MCF 10A (cell line): ENCODE data around the gene SPOCK2. TPM values are rescaled to one million over a fixed set of nuclear protein-coding genes. Genes with fewer than 3 reads are reported as not detected.

ENCODE experiments used
- BruUV-seq: library from RNA; stranded (reverse); fragments of 400-500 nt; replicated peaks from 2 replicates; lab custom pipeline; 2021; lab: Mats Ljungman, UMichigan
- CTCF ChIA-PET: fragments of 300-600 bp; sonication (Branson Sonifier 250); formaldehyde crosslinking; extraction: SDS; loops from one replicate; lab custom pipeline; 2021; ENCODE audit warnings: antibody characterized with exemption, inconsistent platforms; lab: Yijun Ruan, JAX
- POLR2A ChIA-PET: fragments of 300-600, 350-650 bp; sonication (Branson Sonifier 250); formaldehyde crosslinking; extraction: SDS; loops from one replicate; lab custom pipeline; 2020; ENCODE audit warnings: antibody characterized with exemption, inconsistent platforms; lab: Yijun Ruan, JAX
- DNase-seq: peaks from one replicate; pipeline ENCODE4 v3.0.0-alpha.2; 2018; ENCODE audit not compliant: unreplicated experiment
- H3K27ac Mint-ChIP-seq: one replicate; pipeline ENCODE4 v1.8.0; 2022; ENCODE audit warnings: mild to moderate bottlenecking, low read depth, mixed read lengths; ENCODE audit not compliant: unreplicated experiment
- H3K27me3 Mint-ChIP-seq: one replicate; pipeline ENCODE4 v1.8.0; 2022; ENCODE audit warnings: mixed read lengths; ENCODE audit not compliant: insufficient read depth, unreplicated experiment
- H3K36me3 Mint-ChIP-seq: one replicate; pipeline ENCODE4 v1.8.0; 2022; ENCODE audit warnings: mild to moderate bottlenecking, moderate library complexity, mixed read lengths; ENCODE audit not compliant: insufficient read depth, unreplicated experiment
- H3K4me1 Mint-ChIP-seq: one replicate; pipeline ENCODE4 v1.8.0; 2022; ENCODE audit warnings: mixed read lengths; ENCODE audit not compliant: insufficient read depth, unreplicated experiment
- H3K4me3 Mint-ChIP-seq: one replicate; pipeline ENCODE4 v1.8.0; 2022; ENCODE audit warnings: mild to moderate bottlenecking, moderate library complexity, mixed read lengths; ENCODE audit not compliant: unreplicated experiment
- H3K9me3 Mint-ChIP-seq: one replicate; pipeline ENCODE4 v1.8.0; 2022; ENCODE audit warnings: mixed read lengths; ENCODE audit not compliant: unreplicated experiment
- intact Hi-C: fragments of 100-400 bp; cut with micrococcal nuclease; formaldehyde crosslinking; loops from 2 replicates; pipeline ENCODE4 v1.14.1; 2022
- total RNA-seq: library from RNA; stranded (reverse); gene quantifications from 2 replicates; pipeline ENCODE4 v1.2.3, GENCODE V29; 2022
- TF ChIP-seq, protein P1 (sequence below): fragments of 200-600 bp; IDR thresholded peaks from one replicate; pipeline ENCODE4 v1.8.0; 2022; ENCODE audit warnings: antibody characterized with exemption, mild to moderate bottlenecking; ENCODE audit not compliant: unreplicated experiment

Gene SPOCK2
- total RNA-seq, 1 experiment from 2014 or later = 1.2 TPM

DNA sequence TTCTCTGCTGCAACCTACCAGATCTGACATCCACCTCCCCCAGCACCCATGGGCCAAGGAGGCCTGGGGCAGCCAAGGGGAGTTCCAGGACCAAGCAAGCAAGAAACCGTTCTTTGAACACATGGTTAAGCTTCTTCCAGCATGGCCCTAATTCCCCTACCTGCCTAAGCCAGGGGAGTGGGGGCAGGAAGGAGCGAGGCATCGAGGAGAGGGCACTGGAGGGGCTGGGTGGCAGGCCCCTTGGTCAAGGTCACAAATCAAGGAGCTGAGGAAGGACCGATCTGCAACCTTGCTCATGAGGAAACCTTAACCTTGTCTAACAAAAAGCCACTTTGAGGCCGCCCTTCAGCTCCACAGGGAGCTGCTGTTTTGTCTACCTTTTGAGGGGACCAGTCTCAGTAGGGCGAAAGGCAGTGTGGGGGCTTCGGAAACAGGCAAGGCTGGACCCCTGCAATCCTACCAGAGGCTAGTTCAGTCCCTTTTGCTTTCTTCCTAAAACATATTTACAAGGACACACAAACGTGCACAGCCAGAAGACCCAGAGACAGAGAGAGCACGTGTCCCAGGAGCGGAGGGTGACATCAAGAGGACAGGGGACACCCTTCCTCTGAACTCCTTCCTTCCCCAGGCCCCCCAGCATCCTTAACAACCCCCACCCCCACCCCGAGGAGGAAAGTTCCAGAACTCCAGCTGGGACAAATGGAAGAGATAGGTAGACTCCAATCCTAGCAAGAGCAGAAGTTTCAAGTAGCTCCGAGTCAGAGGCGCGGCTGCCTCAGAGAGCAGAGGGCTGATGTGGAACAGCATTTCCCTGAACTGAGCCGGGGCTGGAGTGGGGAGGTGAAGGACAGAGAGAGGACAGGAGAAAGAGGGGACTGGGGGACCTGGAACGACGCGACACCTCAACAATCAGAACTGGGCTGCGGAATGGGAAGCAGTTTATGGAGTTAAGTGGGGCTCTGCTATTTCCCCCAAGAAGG lies 28.2 kb downstream of the SPOCK2 start:
- CTCF ChIA-PET = interaction anchor here (2.1 kb wide), 1 partner anchor 11 kb away, joined by 7 read pairs; no protein-coding TSS in a partner anchor
- no peak overlapping the region for H3K4me3 Mint-ChIP-seq
- peaks cover 12% of the 10 kb centered on the region for H3K27me3 Mint-ChIP-seq
- intact Hi-C loops = no loop called here
- TF ChIP-seq, protein P1, sequence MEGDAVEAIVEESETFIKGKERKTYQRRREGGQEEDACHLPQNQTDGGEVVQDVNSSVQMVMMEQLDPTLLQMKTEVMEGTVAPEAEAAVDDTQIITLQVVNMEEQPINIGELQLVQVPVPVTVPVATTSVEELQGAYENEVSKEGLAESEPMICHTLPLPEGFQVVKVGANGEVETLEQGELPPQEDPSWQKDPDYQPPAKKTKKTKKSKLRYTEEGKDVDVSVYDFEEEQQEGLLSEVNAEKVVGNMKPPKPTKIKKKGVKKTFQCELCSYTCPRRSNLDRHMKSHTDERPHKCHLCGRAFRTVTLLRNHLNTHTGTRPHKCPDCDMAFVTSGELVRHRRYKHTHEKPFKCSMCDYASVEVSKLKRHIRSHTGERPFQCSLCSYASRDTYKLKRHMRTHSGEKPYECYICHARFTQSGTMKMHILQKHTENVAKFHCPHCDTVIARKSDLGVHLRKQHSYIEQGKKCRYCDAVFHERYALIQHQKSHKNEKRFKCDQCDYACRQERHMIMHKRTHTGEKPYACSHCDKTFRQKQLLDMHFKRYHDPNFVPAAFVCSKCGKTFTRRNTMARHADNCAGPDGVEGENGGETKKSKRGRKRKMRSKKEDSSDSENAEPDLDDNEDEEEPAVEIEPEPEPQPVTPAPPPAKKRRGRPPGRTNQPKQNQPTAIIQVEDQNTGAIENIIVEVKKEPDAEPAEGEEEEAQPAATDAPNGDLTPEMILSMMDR = no peak
- DNase-seq = no peak
- H3K9me3 Mint-ChIP-seq = no peaks in the 10 kb centered on the region
- no TSS peak for BruUV-seq
- H3K4me1 Mint-ChIP-seq = peaks cover 5% of the 10 kb centered on the region
- POLR2A ChIA-PET = interaction anchor here (0.7 to 1.1 kb wide), 3 partner anchors 67 to 729 kb away, joined by 3 to 5 read pairs (median 3); no protein-coding TSS in a partner anchor
- H3K27ac Mint-ChIP-seq = peak overlapping the region; percentile 36
- H3K36me3 Mint-ChIP-seq = no peaks in the 10 kb centered on the region

DNA sequence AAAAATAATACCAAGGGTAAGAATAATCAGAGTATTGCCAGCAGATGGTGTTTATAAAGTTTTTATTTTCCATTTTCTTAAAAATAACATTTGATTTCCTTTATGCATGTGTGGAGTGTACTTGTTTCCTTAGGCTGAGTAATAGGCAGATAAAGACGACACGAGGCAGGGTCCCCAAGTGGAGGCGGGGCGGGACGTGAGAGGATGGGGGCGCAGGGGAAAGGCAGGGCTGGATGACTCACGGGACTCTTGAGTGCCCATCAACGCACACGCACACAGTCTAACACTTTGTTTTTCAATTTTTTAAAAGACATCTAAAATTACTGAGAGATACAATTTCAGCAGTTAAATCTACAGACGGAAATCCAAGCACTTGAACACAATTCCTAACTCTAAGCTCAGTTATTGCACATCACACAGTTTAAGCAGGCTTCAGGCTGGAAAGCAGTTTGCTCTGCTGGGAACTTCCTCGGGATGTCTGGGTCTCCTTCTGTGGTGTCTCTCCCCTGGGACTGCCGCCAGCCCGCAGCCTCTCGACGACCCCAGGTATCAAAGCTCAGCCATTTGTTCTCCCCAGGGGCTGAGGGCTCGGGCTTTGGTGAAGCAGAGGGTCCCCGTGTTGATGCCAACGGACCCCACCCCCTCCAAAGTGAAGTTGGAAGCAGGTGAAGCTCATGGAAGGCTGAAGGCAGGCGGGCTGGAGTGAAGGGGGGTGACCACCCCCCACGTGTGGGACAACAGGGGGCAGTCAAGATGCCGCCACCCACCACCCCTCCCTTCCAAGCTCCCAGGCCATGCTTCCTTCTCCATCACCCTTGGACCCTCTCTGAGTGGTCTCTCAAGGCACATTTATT lies 29.1 kb downstream of the SPOCK2 start:
- POLR2A ChIA-PET = interaction anchor here (0.8 kb wide), 1 partner anchor 209 kb away, joined by 4 read pairs; no protein-coding TSS in a partner anchor
- H3K4me1 Mint-ChIP-seq = peaks cover 5% of the 10 kb centered on the region
- no peak for DNase-seq
- no TSS peak for BruUV-seq
- intact Hi-C loops = no loop called here
- CTCF ChIA-PET = interaction anchor here (0.5 to 2.1 kb wide), 2 partner anchors 10 to 245 kb away, joined by 4 to 7 read pairs; no protein-coding TSS in a partner anchor
- H3K9me3 Mint-ChIP-seq = no peaks in the 10 kb centered on the region
- no peaks in the 10 kb centered on the region for H3K36me3 Mint-ChIP-seq
- peaks cover 12% of the 10 kb centered on the region for H3K27me3 Mint-ChIP-seq
- TF ChIP-seq, protein P1 = no peak
- H3K4me3 Mint-ChIP-seq = no peak overlapping the region
- no peak overlapping the region for H3K27ac Mint-ChIP-seq

DNA sequence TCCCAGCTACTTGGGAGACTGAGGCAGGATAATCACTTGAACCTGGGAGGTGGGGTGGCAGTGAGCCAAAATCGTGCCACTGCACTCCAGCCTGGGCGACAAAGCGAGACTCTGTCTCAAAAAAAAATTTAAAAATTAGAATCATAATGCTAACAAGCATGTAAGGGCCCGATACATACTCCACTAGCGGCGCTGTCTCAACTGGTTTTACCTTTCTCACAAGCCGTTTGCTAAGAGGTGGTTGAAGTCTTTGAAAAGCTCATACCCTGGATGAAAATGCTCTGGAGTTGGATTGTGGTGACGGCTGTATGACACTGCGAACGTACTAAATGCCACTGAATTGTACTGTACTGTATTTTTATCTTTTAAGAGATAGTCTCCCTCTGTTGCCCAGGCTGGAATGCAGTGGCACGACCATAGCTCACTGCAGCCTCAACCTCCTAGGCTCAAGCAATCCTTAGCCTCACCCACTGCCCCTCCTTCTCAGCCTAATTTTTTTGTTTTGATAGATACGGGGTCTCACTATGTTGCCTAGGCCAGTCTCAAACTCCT lies 29.9 kb downstream of the SPOCK2 start:
- H3K9me3 Mint-ChIP-seq = no peaks in the 10 kb centered on the region
- ChIA-PET CTCF (interaction anchor here (0.5 kb wide), 1 partner anchor 244 kb away, joined by 4 read pairs; no protein-coding TSS in a partner anchor), POLR2A (interaction anchor here (0.8 kb wide), 1 partner anchor 209 kb away, joined by 4 read pairs; no protein-coding TSS in a partner anchor)
- BruUV-seq = no TSS peak
- H3K4me3 Mint-ChIP-seq = no peak overlapping the region
- DNase-seq = no peak
- no peak overlapping the region for H3K27ac Mint-ChIP-seq
- peaks cover 12% of the 10 kb centered on the region for H3K27me3 Mint-ChIP-seq
- intact Hi-C loops = no loop called here
- no peaks in the 10 kb centered on the region for H3K36me3 Mint-ChIP-seq
- TF ChIP-seq, protein P1 = no peak
- peaks cover 2% of the 10 kb centered on the region for H3K4me1 Mint-ChIP-seq
